GM21786 (cell line): ENCODE measurements around the gene SPANXA2.
"Not testable (repeated sequence)": the region's sequence is repeated elsewhere in the genome, so short reads cannot be mapped to it uniquely, and the experiment has no call there.

Experiments
- ATAC-seq: cut with Tn5 transposase; IDR thresholded peaks from one replicate; pipeline ENCODE4 v1.9.1; 2021; ENCODE audit not compliant: unreplicated experiment

Gene SPANXA2, protein sequence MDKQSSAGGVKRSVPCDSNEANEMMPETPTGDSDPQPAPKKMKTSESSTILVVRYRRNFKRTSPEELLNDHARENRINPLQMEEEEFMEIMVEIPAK

DNA sequence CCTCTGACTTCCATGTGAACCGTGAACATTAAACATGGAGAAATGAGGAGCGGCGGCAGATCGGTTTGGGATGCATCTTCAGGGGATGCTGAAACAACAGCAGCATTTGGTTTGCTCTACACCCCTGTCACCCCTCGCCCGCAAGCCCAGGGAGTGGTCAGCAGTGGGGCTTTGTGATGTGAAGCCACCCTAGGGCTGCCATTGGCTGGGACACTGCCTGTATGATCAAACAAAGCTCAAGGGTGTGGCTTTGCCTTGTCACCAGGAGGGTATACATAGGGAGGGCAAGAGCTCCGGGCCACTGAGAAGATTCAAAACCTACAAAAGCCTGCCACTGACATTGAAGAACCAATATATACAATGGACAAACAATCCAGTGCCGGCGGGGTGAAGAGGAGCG is at the start of gene SPANXA2:
TSS of gene SPANXA2 (plus strand) at position 301 of the 400 bp plus-strand sequence. CDS start at position 361, 60 bp downstream.
- ATAC-seq: not testable (repeated sequence)

DNA sequence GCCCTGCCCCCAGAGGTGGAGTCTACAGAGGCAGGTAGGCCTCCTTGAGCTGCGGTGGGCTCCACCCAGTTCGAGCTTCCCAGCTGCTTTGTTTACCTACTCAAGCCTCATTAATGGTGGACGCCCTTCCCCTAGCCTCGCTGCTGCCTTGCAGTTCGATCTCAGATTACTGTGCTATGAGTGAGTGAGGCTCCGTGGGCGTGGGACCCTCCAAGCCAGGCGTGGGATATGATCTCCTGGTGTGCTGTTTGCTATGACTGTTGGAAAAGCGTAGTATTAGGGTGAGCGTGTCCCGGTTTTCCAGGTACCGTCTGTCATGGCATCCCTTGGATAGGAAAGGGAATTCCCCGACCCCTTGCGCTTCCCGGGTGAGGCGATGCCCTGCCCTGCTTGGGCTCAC is 47.0 kb upstream of the SPANXA2 start:
- not testable (repeated sequence) for ATAC-seq

DNA sequence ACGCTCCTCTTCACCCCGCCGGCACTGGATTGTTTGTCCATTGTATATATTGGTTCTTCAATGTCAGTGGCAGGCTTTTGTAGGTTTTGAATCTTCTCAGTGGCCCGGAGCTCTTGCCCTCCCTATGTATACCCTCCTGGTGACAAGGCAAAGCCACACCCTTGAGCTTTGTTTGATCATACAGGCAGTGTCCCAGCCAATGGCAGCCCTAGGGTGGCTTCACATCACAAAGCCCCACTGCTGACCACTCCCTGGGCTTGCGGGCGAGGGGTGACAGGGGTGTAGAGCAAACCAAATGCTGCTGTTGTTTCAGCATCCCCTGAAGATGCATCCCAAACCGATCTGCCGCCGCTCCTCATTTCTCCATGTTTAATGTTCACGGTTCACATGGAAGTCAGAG is 4.9 kb upstream of the SPANXA2 start, which contains the start of gene SPANXA1:
TSS of gene SPANXA1 (minus strand) at position 101 of the 400 bp plus-strand sequence. CDS start at position 41, 60 bp downstream.
- not testable (repeated sequence) for ATAC-seq

DNA sequence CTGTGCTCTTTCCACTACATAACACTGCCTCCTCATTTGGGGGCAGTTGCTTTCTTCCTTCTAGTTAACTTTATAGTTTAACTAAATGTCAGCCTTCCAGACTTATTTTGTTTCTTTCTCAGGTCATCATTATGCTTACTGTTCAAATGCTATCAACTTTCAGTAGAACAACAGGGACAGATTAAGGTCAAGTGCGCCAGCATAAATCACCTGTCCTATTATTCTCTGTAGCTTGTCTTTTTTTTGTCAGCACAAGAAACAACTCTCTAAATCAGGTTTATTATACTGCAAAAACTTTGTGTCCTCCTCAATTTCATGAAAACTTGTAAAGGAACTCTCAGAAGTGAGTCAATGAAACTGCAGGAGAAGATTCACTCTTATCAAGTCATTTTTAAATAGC is 19.6 kb downstream of the SPANXA2 start:
- no peak for ATAC-seq

DNA sequence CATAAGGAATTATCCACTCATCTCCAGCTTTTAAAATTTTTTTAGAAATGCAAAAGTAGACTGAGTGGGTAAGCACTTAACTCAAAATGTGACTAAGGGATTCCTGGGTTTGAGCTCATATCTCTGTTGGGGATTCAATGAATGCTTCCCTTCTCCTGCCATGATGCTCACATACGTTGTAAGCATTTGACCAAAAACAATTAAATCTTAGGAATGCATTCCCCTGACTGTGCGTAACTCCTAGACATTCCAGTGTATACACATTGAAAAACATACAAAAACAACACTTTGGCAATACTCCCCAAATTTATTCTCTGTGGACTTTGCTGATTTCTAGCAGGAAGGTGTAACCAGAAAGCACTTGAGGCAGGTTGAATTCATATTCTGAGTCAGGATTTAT is 29.8 kb downstream of the SPANXA2 start:
- no peak for ATAC-seq

DNA sequence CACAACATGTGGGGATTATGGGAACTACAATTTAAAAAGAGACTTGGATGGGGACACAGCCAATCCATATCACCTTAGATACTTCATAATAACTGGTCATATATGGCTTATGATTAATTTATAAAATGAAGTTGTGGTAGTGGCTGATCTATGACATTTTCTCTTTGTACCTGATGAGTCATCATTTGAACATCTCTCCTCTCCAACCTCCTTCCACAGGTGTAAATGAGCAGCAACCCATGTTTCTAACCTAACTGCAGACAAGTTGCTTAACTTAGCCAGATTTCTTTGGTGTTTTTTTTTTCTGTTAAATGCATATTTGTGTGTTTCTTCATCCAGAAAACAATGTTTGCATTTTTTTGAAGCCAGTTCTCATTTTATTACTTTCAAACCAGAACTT is 42.6 kb downstream of the SPANXA2 start:
- no peak for ATAC-seq

DNA sequence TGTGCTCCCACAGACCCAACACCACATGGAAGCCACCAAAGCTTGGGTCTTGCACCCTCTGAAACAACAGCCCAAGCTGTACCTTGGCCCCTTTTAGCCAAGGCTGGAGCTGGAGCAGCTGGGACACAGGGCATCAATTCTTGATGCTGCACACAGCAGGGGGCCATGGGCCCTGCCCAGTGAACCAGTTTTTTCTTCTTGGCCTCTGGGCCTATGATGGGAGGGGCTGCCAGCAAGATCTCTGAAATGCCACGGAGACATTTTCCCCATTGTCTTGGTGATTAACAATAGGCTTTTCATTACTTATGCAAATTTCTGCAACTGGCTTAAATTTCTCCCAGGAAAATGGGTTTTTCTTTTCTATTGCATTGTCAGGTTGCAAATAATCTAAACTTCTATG is 49.0 kb downstream of the SPANXA2 start:
- no peak for ATAC-seq
